Measurements from ENCODE around the gene MPZL2. TPM values are rescaled to one million over a fixed set of nuclear protein-coding genes. Genes with fewer than 3 reads are reported as not detected.

The MPZL2 gene
- total RNA-seq, 2 experiments from 2014 or later = 18.8 to 20.1 TPM

GRCh38 chr11:118239509-118240205 is 24.4 kb downstream of the MPZL2 start:
- peak overlapping the region; percentile 99 for H3K27ac Mint-ChIP-seq
- peaks cover 83% of the 10 kb centered on the region for H3K4me1 Mint-ChIP-seq
- H3K9me3 Mint-ChIP-seq = peaks cover 4% of the 10 kb centered on the region
- peak overlapping the region; percentile 87 for H3K4me3 Mint-ChIP-seq
- peaks cover 58% of the 10 kb centered on the region for H3K36me3 Mint-ChIP-seq
- no peaks in the 10 kb centered on the region for H3K27me3 Mint-ChIP-seq
- no peak for DNase-seq

GRCh38 chr11:118238929-118239328 is 25.2 kb downstream of the MPZL2 start:
- Mint-ChIP-seq H3K4me3 (peak overlapping the region; percentile 87), H3K9me3 (no peaks in the 10 kb centered on the region), H3K4me1 (peaks cover 83% of the 10 kb centered on the region), H3K36me3 (peaks cover 59% of the 10 kb centered on the region), H3K27ac (peak overlapping the region; percentile 99), H3K27me3 (no peaks in the 10 kb centered on the region)
- DNase-seq = no peak

DNA sequence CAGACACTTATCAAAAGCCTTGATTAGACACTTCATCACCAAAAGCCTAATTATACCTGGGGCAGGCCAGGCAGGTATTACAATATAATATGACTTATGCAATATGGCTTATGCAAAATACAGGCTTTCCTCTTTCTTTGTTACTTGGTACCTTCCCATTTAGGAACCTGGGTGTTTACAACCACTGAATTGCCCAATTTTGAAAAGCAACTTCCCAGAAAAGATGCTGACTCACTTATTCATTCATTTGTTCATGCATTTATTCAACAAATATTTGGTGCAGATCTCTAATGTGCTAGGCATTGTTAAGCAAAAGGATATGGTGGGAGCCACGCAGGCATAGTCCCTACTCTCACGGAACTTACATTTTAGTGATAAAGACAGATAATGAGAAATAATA is 25.7 kb downstream of the MPZL2 start:
- no peak for DNase-seq
- no peaks in the 10 kb centered on the region for H3K27me3 Mint-ChIP-seq

GRCh38 chr11:118236170-118236569 is 27.9 kb downstream of the MPZL2 start:
- Mint-ChIP-seq H3K4me3 (no peak overlapping the region), H3K4me1 (peaks cover 73% of the 10 kb centered on the region), H3K27me3 (no peaks in the 10 kb centered on the region), H3K9me3 (no peaks in the 10 kb centered on the region), H3K36me3 (peaks cover 73% of the 10 kb centered on the region), H3K27ac (peak overlapping the region; percentile 26)
- DNase-seq = no peak

More for the DNA sequence above, 25.7 kb downstream of the MPZL2 start:
- Mint-ChIP-seq H3K4me3 (peak overlapping the region; percentile 87), H3K4me1 (peaks cover 84% of the 10 kb centered on the region), H3K27ac (peak overlapping the region; percentile 99), H3K9me3 (no peaks in the 10 kb centered on the region), H3K36me3 (peaks cover 63% of the 10 kb centered on the region)

- Mint-ChIP-seq H3K9me3 (no peaks in the 10 kb centered on the region), H3K36me3 (peaks cover 64% of the 10 kb centered on the region), H3K4me1 (peaks cover 60% of the 10 kb centered on the region), H3K27me3 (no peaks in the 10 kb centered on the region), H3K4me3 (no peak overlapping the region), H3K27ac (peak overlapping the region; percentile 36)
- DNase-seq = no peak
Observed at GRCh38 chr11:118234833-118235232, 29.3 kb downstream of the MPZL2 start.

GRCh38 chr11:118233850-118234249 is 30.2 kb downstream of the MPZL2 start:
- DNase-seq = no peak
- H3K27ac Mint-ChIP-seq = peak overlapping the region; percentile 76
- H3K4me1 Mint-ChIP-seq = peaks cover 53% of the 10 kb centered on the region
- peaks cover 62% of the 10 kb centered on the region for H3K36me3 Mint-ChIP-seq
- no peaks in the 10 kb centered on the region for H3K27me3 Mint-ChIP-seq
- H3K9me3 Mint-ChIP-seq = no peaks in the 10 kb centered on the region
- H3K4me3 Mint-ChIP-seq = no peak overlapping the region

- Mint-ChIP-seq H3K27me3 (no peaks in the 10 kb centered on the region), H3K27ac (peak overlapping the region; percentile 76), H3K4me1 (peaks cover 48% of the 10 kb centered on the region), H3K4me3 (no peak overlapping the region), H3K9me3 (no peaks in the 10 kb centered on the region), H3K36me3 (peaks cover 62% of the 10 kb centered on the region)
- no peak for DNase-seq
Observed at GRCh38 chr11:118233377-118233776, 30.7 kb downstream of the MPZL2 start.

- H3K27me3 Mint-ChIP-seq = no peaks in the 10 kb centered on the region
- peaks cover 45% of the 10 kb centered on the region for H3K4me1 Mint-ChIP-seq
Observed at GRCh38 chr11:118232659-118233058, 31.4 kb downstream of the MPZL2 start.

DNA sequence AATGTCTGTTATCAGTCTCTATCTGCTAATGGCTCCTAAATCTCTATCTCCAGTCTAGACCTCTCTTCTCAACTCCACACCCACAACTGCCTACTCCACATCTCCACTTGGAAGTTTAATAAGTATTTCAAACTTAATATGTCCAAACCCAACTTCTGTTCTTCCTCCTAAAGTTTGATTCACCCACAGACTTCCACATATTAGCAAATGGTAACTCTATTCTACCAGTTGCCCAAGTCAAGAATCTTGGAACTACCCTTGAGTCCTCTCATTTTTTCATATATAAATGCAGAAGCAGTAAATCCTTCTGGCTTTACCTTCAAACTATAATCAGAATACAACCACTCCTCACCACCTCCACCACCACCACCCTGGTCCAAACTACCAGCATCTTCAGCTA is 32.6 kb downstream of the MPZL2 start:
- H3K36me3 Mint-ChIP-seq = peaks cover 64% of the 10 kb centered on the region

More at GRCh38 chr11:118232659-118233058, 31.4 kb downstream of the MPZL2 start:
- peak overlapping the region; percentile 76 for H3K27ac Mint-ChIP-seq
- H3K4me3 Mint-ChIP-seq = no peak overlapping the region
- H3K9me3 Mint-ChIP-seq = no peaks in the 10 kb centered on the region
- DNase-seq = peak; percentile 66
- H3K36me3 Mint-ChIP-seq = peaks cover 62% of the 10 kb centered on the region

GRCh38 chr11:118230088-118230487 is 34.0 kb downstream of the MPZL2 start:
- DNase-seq = peak; percentile 33
- Mint-ChIP-seq H3K27me3 (no peaks in the 10 kb centered on the region), H3K4me3 (no peak overlapping the region), H3K4me1 (peaks cover 34% of the 10 kb centered on the region), H3K36me3 (peaks cover 69% of the 10 kb centered on the region), H3K27ac (no peak overlapping the region), H3K9me3 (peaks cover 10% of the 10 kb centered on the region)

More for the DNA sequence above, 32.6 kb downstream of the MPZL2 start:
- peaks cover 37% of the 10 kb centered on the region for H3K4me1 Mint-ChIP-seq
- H3K4me3 Mint-ChIP-seq = no peak overlapping the region
- H3K9me3 Mint-ChIP-seq = peaks cover 3% of the 10 kb centered on the region
- DNase-seq = no peak
- no peak overlapping the region for H3K27ac Mint-ChIP-seq
- H3K27me3 Mint-ChIP-seq = no peaks in the 10 kb centered on the region

- no peak for DNase-seq
- no peaks in the 10 kb centered on the region for H3K27me3 Mint-ChIP-seq
- H3K4me1 Mint-ChIP-seq = peaks cover 32% of the 10 kb centered on the region
- H3K4me3 Mint-ChIP-seq = peak overlapping the region; percentile 37
- peaks cover 11% of the 10 kb centered on the region for H3K9me3 Mint-ChIP-seq
- H3K27ac Mint-ChIP-seq = no peak overlapping the region
- H3K36me3 Mint-ChIP-seq = peaks cover 66% of the 10 kb centered on the region
Observed at GRCh38 chr11:118229274-118229847, 34.7 kb downstream of the MPZL2 start.

GRCh38 chr11:118227865-118228785 is 36.0 kb downstream of the MPZL2 start:
- Mint-ChIP-seq H3K4me1 (peaks cover 19% of the 10 kb centered on the region), H3K27ac (no peak overlapping the region)

GRCh38 chr11:118226781-118227180 is 37.3 kb downstream of the MPZL2 start:
- no peak overlapping the region for H3K27ac Mint-ChIP-seq
- no peak for DNase-seq
- no peaks in the 10 kb centered on the region for H3K27me3 Mint-ChIP-seq
- peaks cover 68% of the 10 kb centered on the region for H3K36me3 Mint-ChIP-seq
- peaks cover 11% of the 10 kb centered on the region for H3K9me3 Mint-ChIP-seq
- H3K4me1 Mint-ChIP-seq = peaks cover 22% of the 10 kb centered on the region
- peak overlapping the region; percentile 38 for H3K4me3 Mint-ChIP-seq

More at GRCh38 chr11:118227865-118228785, 36.0 kb downstream of the MPZL2 start:
- H3K4me3 Mint-ChIP-seq = peak overlapping the region; percentile 58
- DNase-seq = no peak
- H3K36me3 Mint-ChIP-seq = peaks cover 64% of the 10 kb centered on the region
- H3K27me3 Mint-ChIP-seq = no peaks in the 10 kb centered on the region
- H3K9me3 Mint-ChIP-seq = peaks cover 11% of the 10 kb centered on the region

DNA sequence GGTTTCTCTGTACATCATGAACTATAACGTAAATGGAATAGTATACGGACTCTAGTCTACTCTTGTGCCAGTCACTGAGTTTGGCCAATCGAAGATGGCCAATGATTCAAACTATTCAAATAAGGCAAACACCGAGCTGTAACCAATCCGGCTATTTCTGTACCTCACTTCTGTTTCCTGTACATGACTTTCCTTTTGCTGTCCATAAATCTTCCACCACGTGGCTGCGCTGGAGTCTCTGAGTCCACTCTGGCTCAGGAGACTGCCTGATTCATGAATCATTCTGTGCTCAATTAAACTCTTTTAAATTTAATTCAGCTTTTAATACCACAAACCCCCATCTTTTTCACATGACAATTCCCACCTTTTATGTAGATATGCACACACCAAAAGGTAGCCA is 37.8 kb downstream of the MPZL2 start:
- Mint-ChIP-seq H3K27ac (no peak overlapping the region), H3K27me3 (no peaks in the 10 kb centered on the region), H3K9me3 (peaks cover 11% of the 10 kb centered on the region), H3K4me1 (peaks cover 26% of the 10 kb centered on the region), H3K4me3 (peak overlapping the region; percentile 38), H3K36me3 (peaks cover 72% of the 10 kb centered on the region)
- peak; percentile 47 for DNase-seq
